Psoas muscle (tissue), 8 donors: ENCODE data around the gene LOXL1. TPM values are rescaled to one million over a fixed set of nuclear protein-coding genes. Genes with fewer than 3 reads are reported as not detected.

Source experiments
- ATAC-seq, 4 donors: fragments of 200-7000 bp; cut with Tn5 transposase; one replicate each; pipeline ENCODE4 v1.9.1; 2020; ENCODE audit warnings: moderate library complexity in 3 of 4, mild to moderate bottlenecking in 2 of 4
- DNase-seq, 2 donors: peaks; one replicate each; pipeline ENCODE4 v3.0.0-alpha.2; 2020
- H3K27ac ChIP-seq: fragments of 200-600 bp; one replicate; pipeline ENCODE4 v1.8.0; 2022
- H3K27me3 ChIP-seq, 3 donors: fragments of 200-600 bp in 1 of 3; one replicate each; pipeline versions ENCODE4 v1.6.1 to v1.8.0; 2013 to 2022; ENCODE audit warnings: low read length in 2 of 3, mild to moderate bottlenecking in 2 of 3, moderate library complexity in 1 of 3; ENCODE audit not compliant: insufficient read depth in 3 of 3
- H3K36me3 ChIP-seq, 2 donors: fragments of 200-600 bp in 1 of 2; one replicate each; pipeline versions ENCODE4 v1.6.1 to v1.8.0; 2013 to 2022; ENCODE audit warnings: low read depth in 1 of 2, mild to moderate bottlenecking in 1 of 2, moderate library complexity in 1 of 2; ENCODE audit not compliant: insufficient read depth in 1 of 2
- H3K4me1 ChIP-seq: fragments of 200-600 bp; one replicate; pipeline ENCODE4 v1.8.0; 2022
- H3K4me3 ChIP-seq: fragments of 200-600 bp; one replicate; pipeline ENCODE4 v1.8.0; 2022; ENCODE audit warnings: mild to moderate bottlenecking
- H3K9me3 ChIP-seq: fragments of 200-600 bp; one replicate; pipeline ENCODE4 v1.8.0; 2022
- CTCF ChIP-seq: fragments of 200-600 bp; IDR thresholded peaks from one replicate; pipeline ENCODE4 v1.8.0; 2022; ENCODE audit warnings: antibody characterized with exemption
- WGBS, 3 donors: extraction: QIAGEN DNeasy Blood & Tissue Kit; methylation state at CpG; one replicate each; pipeline versions ENCODE4 v1.1.6 to v1.1.7; 2013; 5-methylcytosine and 5-hydroxymethylcytosine counted together
- intact Hi-C, 2 donors: fragments of 100-400 bp; cut with DNase I; formaldehyde crosslinking; loops; one replicate each; pipeline versions ENCODE4 v1.11.0 to v1.14.2; 2022
- polyA plus RNA-seq, 3 donors: library from polyadenylated mRNA; stranded (reverse); fragments of 200-250 nt; gene quantifications; one replicate each; pipeline ENCODE4 v1.2.3, GENCODE V29; 2013
- total RNA-seq, 4 donors: library from RNA; stranded (reverse); fragmentation: NEBNext Ultra II Directional in 2 of 4; extraction: Animal tissue kit (Norgen Biotek cat#: 25700) in 2 of 4; gene quantifications; one replicate each; pipeline versions ENCODE4 v1.2.1 to v1.2.4, GENCODE V29; 2021 to 2023
- donor health status: healthy with polysubstance abuse.
- donor health status: DM: no; HTN: no; CAD: no; lungs with moderate emphysema.
- donor health status: Bipolar disorder and iron deficiency.
- donor health status: healthy.
- donor health status: DM: yes; HTN: yes; CAD: no.
- donor health status: DM: no; HTN: no; CAD: no.
- donor health status: DM: no; HTN: no; CAD: no.
- donor health status: DM: yes; HTN: yes; CAD: no.

Gene LOXL1
- total and polyA plus RNA-seq, 7 donors: 1.6 to 8.7 (median 5.1) TPM

GRCh38 chr15:73900095-73900712 is 26.1 kb upstream of the LOXL1 start:
- Histone ChIP-seq H3K9me3 (no peaks in the 10 kb centered on the region), H3K36me3 (no peaks in the 10 kb centered on the region), H3K27me3 (no peaks in the 10 kb centered on the region), H3K27ac (no peak overlapping the region), H3K4me3 (no peak overlapping the region), H3K4me1 (no peaks in the 10 kb centered on the region)
- TF ChIP-seq CTCF: no peak
- DNase-seq (no peak), ATAC-seq (no peak)
- 44 to 55% (median 54%) methylated on average over 10 of the region's 10 CpGs for WGBS, 3 donors
- intact Hi-C loops: loop anchor here in 1 of 2 donors (10.0 kb wide), 1 partner anchor 185 kb away; no protein-coding TSS in a partner anchor

GRCh38 chr15:73901126-73901810 is 25.0 kb upstream of the LOXL1 start:
- Histone ChIP-seq H3K4me3 (no peak overlapping the region), H3K9me3 (no peaks in the 10 kb centered on the region), H3K4me1 (no peaks in the 10 kb centered on the region), H3K36me3 (no peaks in the 10 kb centered on the region), H3K27ac (no peak overlapping the region), H3K27me3 (no peaks in the 10 kb centered on the region)
- WGBS, 3 donors: 95 to 97% (median 97%) methylated on average over 7 of the region's 7 CpGs
- DNase-seq: no peak
- intact Hi-C loops: loop anchor here in 1 of 2 donors (10.0 kb wide), 1 partner anchor 186 kb away; no protein-coding TSS in a partner anchor
- no peak for ATAC-seq
- TF ChIP-seq CTCF: no peak

- Histone ChIP-seq H3K9me3 (no peaks in the 10 kb centered on the region), H3K27me3 (no peaks in the 10 kb centered on the region), H3K4me3 (no peak overlapping the region), H3K27ac (no peak overlapping the region), H3K4me1 (no peaks in the 10 kb centered on the region), H3K36me3 (no peaks in the 10 kb centered on the region)
- no peak for TF ChIP-seq CTCF
- ATAC-seq (no peak), DNase-seq (peak in 1 of 2 donors; percentile 35)
- 67 to 73% (median 70%) methylated on average over 11 of the region's 11 CpGs for WGBS, 3 donors
- intact Hi-C loops: loop anchor here in 1 of 2 donors (10.0 kb wide), 1 partner anchor 188 kb away; no protein-coding TSS in a partner anchor
These were observed 23.9 kb upstream of the LOXL1 start for GRCh38 chr15:73902121-73903020.

- Histone ChIP-seq H3K36me3 (no peaks in the 10 kb centered on the region), H3K27ac (no peak overlapping the region), H3K4me1 (no peaks in the 10 kb centered on the region), H3K27me3 (no peaks in the 10 kb centered on the region), H3K9me3 (no peaks in the 10 kb centered on the region), H3K4me3 (no peak overlapping the region)
- ATAC-seq: no peak
- 86 to 91% (median 86%) methylated on average over 9 of the region's 9 CpGs for WGBS, 3 donors
- intact Hi-C loops: loop anchor here in 1 of 2 donors (10.0 kb wide), 1 partner anchor 189 kb away; no protein-coding TSS in a partner anchor
- peak in 1 of 2 donors; percentile 19 for DNase-seq
- TF ChIP-seq CTCF: no peak
These were observed 22.0 kb upstream of the LOXL1 start for GRCh38 chr15:73904026-73904815.
